HG02981 (cell line): Measurements from ENCODE around the gene MT1H.

ENCODE experiments used
- ATAC-seq: cut with Tn5 transposase; IDR thresholded peaks from one replicate; pipeline ENCODE4 v1.9.1; 2021; ENCODE audit warnings: mild to moderate bottlenecking, moderate library complexity; ENCODE audit not compliant: unreplicated experiment

MT1H gene

DNA sequence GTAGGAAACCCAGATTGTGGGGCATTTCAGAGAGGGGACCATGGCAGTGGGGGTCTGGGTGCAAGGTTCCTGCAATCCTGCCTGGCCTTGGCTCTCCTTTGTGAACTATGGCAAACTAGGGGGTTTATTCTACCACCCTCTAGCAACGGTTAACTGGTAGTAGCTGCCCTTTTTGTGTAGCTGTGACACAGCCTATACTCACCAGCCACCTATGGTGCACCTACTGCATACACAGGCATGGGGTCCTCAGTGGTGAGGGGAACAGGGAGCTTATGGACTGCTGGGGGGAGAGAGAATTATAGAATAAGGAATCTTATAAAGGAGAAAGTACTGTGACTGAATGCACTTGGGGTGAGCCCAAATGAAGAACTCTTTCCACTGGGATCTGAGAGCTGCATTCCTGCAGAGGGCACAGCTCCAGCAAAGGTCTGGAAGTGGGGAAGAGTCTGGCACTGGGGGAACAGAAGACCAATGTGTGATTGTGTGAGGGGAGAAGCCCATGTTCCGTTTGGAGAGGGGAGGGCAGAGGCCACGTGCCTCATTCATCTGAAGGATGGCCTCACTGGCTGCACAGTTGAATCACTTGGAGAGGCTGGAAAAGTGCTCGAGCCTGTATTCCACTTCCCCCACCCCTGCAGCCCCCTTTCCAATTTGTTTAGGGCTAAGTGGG, 14.8 kb downstream of the MT1H start:
- no peak for ATAC-seq

DNA sequence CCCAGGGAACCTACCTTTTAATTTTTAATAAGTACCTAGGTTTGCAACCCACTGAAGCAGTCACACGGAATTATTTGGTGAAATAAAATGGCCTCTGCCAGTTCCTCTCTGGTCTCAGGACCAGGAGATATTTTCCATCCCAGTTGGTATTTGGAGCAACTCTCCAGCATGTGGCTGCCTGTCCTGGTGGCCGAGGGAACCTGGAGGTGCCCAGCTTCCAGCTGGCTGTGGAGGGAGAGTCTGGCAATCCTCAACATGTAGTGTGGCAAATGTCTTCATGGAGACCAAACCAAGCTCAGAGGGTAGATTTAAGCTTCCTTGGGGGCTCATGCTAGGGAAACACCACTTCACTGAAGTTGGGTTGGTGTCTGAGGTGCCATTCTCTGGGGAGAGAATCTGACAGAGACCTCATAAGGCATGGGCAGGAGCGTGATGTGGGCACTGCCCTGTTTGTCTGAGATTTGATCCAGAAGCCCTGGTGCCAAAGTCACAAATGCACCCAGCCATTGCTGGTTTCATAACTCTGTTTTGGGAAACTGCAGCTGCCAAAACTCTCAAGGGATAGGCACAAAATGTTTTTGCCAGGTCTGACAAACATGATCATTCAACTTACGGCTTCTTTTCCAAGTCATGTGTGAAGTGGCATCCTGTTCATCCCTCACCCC, 15.4 kb downstream of the MT1H start:
- no peak for ATAC-seq

DNA sequence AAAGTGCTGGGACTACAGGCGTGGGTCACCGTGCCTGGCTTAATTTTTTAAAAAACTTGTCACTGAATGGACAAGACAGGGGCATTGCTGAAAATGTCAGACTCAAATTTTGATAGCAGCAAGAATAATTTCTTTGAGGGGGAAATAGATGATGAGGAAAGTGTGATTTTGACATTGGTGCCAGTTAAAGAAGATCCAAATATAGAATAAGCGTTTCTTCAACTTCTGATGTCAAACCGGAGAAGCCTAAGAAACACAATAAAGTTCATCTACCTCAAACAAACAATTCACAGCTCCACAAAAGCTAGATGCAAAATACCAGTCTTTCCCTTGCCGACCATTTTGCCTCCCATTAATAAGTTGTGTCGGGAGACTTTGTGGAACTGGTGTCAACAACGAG, 17.1 kb downstream of the MT1H start:
- ATAC-seq = no peak

DNA sequence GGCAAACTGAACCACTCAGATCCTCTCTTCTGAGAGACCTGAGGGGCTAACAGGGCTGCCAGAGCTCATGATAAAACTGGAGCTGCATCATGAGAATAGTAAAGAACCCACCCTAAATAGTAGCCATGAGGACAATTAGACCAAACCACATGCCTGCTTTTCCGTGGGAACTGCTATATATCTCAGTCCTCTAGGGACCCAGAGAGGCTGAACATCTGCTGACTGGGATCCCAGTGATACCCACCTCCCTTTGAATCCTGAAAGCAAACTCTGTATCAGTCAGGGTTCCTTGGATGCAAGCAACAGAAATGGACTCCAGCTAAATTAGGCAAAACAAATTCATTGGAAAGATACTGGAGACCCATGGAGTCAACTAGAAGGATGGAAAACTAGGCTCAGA, 19.1 kb downstream of the MT1H start:
- no peak for ATAC-seq

DNA sequence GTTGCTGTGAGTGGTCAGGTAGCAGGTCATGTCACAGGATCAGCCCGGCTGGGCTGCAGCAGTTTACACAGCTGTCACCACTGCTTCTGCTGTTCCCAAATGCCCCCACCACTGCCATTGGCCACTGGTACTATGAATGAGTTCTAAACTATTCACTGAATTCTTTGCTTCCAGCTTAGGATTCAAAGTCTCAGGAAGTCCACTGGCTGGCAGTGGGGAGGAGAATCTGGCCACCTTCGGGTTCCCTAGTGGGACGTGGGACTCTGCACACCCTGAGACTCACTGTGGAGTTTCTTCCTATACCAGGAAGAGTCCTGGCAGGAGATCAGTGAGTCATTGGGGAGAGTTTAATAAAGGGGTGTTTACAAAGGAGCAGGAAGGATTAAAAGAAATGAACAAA, 19.6 kb downstream of the MT1H start:
- no peak for ATAC-seq

DNA sequence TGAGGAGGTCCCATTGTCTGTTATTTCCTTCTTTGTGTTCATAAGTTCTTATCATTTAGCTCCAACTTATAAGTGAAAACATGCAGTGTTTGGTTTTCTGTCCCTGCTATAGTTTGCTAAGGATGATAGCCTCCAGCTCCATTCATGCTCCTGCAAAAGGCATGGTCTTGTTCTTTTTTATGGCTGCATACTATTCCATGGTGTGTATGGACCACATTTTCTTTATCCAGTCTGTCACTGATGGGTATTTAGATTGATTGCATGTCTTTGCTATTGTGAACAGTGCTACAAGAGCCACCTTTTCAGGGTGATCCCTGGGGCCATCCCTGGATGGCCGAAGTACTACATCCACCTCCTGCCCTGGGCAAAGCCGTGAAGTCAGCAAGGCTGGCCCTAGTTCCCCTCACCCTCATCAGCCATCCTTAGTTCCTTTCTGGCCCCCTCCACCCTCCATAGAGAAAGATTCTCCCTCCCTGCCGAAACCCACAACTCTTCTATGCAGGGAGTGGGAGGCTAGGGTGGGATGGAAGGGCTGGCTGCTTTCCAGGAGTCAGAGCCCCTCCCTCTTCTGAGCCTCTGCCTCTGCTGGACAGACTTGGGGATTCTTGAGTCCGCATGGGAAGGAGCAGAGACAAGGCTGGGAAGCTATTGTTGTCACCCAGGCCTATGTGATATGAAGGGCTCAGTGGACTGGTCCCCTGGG, 21.0 kb downstream of the MT1H start:
- ATAC-seq = no peak

DNA sequence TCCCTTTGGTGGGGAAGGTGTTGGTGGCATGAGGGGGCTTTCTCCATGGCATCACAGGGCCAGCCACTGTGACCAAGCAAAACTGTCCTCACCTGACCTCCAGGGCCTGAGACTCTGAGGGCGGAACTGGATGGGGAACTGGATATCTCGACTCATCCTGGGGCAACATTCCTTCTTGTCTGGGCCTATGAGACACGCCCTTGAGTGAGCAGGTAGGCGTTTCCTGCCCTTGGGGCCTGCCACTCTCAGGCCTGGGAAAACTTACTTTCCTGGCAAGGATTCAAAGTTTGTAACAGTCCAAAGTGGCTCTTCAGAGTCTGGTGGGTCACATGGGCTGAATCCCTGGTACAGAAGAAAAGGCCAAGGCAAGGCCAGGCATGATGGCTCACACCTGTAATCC, 22.3 kb downstream of the MT1H start:
- no peak for ATAC-seq

DNA sequence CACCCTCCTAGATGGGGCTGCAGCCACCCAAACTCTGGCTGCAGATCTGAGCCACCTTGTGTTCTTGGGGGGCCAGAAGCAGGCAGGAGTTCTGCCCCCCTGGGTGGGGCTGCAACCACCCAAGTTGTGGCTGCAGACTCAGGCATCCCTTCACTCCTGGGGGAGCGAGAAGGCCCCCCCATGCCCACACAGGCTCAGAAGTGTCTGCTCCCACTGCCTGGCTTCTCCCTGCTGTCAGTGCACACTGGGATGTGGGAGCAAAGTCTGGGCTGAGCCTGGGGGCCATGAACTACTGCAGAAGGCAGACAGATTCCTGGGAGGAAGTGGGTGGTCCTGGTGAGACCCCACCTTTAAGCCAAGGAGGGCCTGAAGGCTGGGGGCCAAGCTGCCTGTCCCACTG, 25.6 kb downstream of the MT1H start:
- ATAC-seq = no peak

DNA sequence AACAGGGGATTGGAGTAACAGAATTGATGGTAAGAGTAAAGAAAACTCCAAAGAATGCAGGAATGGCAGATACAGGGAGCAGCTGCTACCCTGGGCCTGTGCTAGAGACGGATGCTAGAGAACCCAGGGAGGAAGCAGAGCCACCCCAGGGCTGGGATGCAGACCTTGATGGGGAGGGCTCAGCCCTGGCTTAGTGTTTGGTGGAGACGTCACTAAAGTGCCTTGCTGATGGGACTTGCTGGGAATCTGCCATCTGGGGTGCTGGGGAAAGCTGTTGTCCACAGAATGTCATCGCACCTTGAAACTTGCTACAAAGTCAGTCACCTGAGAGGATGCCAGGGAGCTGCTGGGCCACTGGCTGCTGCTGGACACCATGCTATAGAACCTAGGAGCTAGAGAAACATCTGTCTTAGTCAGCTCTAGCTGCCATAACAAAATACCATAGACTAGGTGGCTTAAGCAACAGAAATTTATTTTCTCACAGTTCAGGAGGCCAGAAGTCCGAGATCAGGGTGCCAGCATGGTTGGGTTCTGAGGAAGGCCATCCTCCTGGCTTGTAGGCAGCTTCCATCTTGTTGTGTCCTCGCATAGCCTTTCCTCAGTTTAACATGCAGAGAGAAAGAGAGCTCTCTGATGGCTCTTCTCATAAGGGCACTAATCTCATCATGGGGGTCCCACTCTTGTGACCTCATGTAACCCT, 28.0 kb downstream of the MT1H start:
- ATAC-seq = no peak

DNA sequence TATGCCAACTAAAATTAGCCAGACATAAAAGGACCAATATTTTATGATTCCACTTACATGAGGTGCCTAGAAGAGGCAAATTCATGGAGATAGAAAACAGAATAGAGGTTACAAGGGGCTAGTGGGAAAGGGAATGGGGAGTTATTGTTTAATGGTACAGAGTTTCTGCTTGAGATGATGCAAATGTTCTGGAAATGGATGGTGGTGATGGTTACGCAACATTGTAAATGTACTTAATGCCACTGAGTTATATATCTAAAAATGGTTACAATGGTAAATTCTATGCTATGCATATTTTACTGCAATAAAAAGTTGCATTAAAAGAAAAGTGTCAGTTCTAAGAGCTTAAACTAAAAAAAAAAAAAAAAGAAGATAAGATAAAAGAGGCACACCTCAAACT, 30.6 kb downstream of the MT1H start:
- ATAC-seq = no peak

DNA sequence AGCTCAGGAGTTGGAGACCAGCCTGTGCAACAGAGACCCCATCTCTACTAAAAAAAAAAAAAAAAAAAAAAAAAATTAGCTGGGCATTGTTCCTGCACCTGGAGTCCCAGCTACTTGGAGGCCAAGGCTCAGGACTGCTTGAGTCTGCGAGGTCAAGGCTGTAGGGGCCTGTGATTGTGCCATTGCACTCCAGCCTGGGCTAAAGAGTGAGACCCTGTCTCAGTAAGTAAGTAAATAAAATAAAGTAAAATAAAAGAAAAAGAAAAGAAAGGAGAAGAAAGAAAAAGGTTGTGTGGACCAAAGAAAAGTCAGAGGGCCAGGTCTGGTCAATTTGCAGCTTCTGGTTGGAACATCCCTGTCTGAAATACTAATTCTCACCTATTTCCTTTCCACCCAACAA, 31.0 kb downstream of the MT1H start:
- no peak for ATAC-seq

DNA sequence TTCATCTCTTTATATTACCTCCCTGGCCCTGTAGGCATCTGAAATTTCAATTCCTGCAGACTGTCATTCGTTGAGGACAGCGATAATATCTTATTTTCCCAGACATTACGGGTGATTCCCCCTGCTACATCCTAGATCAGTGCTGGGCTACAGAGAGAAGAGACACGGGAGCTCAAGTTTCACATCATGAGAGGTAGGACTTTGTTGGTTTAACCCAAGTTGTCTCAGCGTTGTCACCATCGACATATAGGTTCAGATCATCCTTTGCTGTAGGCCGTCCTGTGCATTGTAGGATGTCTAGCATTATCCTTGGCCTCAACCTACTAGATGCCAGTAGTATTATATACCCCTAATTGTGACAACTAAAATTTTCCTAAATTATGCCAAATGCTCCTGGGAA, 31.9 kb downstream of the MT1H start:
- no peak for ATAC-seq

DNA sequence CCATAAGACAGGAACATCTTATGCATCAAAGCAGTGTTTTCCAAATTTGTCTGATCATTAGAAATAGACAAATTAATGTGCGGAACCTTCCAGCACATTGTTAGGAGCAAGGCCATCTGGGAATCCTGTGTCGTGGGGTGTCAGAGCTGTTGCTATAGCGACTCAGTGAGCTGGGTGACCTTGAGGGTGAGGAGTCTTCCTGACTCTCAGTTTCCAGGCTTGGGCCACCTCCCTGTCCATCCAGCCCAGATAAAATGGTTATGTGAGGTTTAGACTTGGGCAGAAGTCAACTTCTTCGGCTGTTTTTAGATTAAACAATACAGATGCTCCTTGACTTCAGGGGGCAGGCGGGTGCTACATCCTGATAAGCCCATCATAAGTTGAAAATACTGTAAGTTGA, 33.2 kb downstream of the MT1H start:
- no peak for ATAC-seq

DNA sequence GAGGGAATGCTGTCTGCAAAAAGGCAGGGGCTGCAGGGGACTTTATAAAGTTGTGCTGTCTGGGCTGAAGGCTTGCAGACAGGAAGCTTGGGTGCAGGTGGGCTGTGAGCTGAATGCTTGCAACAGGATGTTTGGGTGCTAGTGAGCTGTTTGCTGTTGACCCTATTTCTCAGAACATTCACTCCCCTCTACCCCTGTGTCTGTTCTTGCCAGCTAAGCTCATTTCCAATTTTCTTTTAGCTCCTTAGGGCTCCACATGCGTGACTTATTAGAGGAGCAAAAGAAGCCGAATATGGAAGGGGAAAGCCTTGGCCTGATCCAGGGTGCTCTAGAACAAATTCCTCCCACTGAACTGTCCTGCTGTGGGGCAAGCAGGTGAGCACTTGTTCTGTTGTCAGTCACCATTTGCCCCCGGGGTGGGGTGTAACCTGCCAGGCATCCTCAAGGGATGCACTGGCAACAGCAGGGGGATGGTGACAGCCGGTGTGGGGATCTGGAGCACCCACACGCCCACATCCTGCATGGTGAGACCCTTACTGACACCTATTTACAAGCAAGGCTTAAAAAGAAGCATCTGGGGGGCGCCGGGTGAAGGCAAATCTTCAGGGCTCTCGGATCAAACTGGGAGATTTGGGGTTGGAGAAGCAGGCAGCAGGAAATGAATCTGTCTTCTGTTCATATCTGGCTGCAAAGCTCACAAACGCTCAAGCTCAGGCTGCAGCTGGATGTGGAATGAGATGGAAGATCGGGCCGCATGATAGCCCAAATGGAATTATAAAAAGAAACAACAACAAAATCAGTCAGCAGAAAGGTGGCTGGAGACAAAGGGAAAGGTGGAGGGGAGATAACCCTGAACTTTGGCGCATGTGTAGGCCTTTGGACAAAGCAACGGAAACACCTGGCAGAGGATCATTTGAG, 39.2 kb downstream of the MT1H start:
- ATAC-seq = no peak

DNA sequence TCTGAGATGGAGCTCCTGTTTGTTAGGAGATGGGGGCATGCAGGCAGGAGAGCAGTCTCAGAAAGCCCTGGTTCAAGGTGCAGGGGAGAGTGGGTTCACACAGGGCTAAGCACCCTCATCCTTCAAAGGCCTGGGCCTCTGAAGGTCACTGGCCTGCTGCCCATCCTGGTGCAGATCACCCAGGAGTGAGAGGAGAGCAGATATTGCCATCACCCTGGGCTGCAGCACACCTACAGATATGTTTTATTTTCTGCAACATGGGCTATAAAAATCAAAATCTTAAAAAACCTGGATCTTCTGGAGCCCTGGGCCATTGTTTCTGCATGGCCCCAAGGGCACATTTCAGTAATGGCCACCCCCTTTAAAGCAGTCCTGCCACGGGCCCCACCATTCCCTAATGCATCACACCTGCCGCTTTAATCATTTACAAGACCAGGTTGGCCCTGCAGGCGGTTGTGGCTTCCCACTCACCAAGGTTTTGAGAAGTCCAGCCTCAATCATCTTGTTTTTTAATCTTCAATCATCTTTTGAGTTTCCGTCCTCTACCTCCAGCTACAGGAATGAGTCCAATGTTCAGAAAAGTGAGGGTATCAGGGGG, 39.9 kb downstream of the MT1H start:
- ATAC-seq = no peak

DNA sequence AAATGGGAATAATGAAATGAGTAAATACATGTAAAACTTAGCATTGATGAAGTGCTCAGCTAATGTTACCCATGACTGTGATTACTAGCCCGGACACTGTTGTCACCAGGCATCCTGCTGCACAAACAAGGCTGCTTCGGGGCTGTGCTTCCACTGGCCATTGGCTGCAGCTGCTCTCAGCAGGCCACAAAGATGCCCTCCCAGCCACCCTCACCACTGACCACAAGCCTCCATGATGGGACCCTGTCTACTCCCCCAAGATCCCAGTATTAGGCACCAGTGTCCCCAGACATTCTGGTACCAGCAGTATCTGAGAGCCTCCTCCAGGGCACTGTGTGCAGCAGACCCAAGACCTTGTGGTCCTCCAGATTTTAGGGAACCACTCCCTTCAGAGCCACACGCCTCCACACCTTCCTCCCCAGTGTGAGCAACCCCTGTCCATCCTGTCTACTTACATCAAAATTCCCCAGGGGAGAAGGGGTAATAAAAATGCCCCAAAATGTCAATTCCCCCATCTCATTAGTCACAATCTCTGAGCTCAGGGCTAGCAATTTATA, 40.6 kb downstream of the MT1H start:
- ATAC-seq = no peak

DNA sequence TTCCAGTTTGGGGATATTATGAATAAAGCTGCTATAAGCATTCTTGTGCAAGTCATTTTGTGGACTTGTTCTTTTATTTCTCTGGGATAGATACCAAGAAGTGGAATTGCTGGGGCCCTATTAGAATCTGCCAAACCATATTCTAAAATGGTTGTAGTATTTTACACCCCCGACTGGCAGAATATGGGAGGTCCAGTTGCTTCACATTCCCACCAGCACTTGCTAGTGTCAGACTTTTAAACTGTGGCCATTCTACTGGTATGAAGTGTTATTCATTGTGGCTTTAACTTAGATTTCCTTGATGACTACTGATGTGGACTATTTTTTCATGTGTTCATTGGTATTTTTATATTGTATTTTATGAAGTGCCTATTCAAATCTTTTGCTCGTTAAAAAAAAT, 42.2 kb downstream of the MT1H start:
- no peak for ATAC-seq

DNA sequence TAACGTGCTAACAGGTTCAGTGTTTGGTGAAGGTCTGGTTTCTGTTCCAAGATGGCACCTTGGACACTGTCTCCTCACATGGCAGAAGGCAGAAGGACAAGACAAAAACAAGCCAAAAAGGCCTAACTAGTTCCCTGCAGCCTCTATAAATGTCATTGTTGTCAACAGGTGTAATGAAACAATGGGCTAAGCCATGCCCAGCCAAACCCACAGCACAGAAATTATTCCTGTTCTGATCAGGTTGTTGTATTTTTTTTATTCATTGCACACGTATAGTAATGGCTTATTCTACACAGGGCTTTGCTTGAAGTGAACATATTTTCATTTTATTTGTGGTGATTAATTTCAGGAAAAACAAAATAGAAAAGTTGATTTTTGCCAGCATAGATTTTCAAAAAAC, 44.2 kb downstream of the MT1H start:
- ATAC-seq = no peak

DNA sequence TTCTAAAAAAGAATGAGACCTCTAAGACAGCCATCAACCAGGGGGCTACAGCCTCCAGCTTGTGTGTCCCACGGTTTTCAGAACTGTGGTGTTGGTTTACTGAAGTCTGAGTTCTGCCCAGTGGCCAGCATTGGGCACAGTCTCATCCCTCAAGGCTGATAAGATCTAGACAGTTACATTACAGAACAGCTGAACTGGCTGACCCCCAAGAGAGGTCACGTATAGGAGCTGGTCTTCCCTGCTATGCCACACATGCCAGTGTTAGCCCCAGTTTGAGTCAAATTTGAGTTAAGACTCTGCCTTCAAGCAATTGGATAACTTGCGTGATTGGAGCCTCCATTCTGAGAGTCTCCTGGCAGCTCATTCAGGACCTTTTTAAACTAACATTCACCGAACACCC, 45.5 kb downstream of the MT1H start:
- no peak for ATAC-seq

DNA sequence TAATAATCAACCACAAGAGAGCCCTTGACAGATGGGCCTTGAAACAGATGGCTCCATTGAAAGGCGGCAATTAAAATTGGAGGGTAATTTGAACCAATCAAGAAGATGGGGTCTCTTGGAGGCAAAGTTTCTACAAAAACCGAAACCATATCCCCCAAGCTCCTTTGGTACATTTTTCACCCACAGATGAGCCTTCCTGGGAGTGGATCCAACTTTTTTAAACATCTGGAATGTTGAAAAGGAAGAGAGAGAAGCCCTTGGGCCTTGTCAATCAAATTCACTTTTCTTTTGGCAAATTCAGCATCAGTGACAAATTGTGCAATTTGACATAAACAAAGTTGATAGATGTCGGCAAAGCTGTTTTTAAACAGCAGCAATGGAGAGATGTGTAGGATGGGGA, 47.1 kb downstream of the MT1H start:
- ATAC-seq = no peak
